OCI-LY3 (cell line): ENCODE results near the gene KCTD2.
A peak's percentile ranks its signal among the peaks of the same experiment; 100 is the strongest.

ENCODE experiments used
- H2AFZ ChIP-seq: fragments of 200-600, 300-600 bp; shearing (Covaris generic); 2 replicates; pipeline ENCODE4 v1.6.0; 2014; ENCODE audit warnings: antibody characterized with exemption, low read depth, low read length
- H3K27ac ChIP-seq: fragments of 200-600, 300-600 bp; sonication (generic); 2 replicates; pipeline ENCODE4 v1.5.1; 2014; ENCODE audit warnings: mild to moderate bottlenecking, low read length, moderate library complexity, mixed read lengths
- H3K27me3 ChIP-seq: fragments of 200-600, 300-600 bp; sonication (generic); 2 replicates; pipeline ENCODE4 v1.6.1; 2014; ENCODE audit warnings: low read depth, low read length, mixed read lengths
- H3K36me3 ChIP-seq: fragments of 200-600, 300-600 bp; sonication (generic); replicated peaks from 2 replicates; pipeline ENCODE3; 2014; ENCODE audit warnings: low read depth, low read length, mixed read lengths
- H3K4me1 ChIP-seq: fragments of 300-600, 200-600 bp; sonication (generic); 2 replicates; pipeline ENCODE4 v1.6.1; 2014; ENCODE audit warnings: low read length, mixed read lengths
- H3K4me2 ChIP-seq: fragments of 200-600, 300-600 bp; sonication (generic); 2 replicates; pipeline ENCODE4 v1.6.1; 2014; ENCODE audit warnings: low read length, mixed read lengths
- H3K4me3 ChIP-seq: fragments of 300-600, 200-600 bp; sonication (generic); 2 replicates; pipeline ENCODE4 v1.5.1; 2014; ENCODE audit warnings: antibody characterized with exemption, mild to moderate bottlenecking, low read length, moderate library complexity
- H3K79me2 ChIP-seq: fragments of 300-600, 200-600 bp; shearing (Covaris generic); 2 replicates; pipeline ENCODE4 v1.6.1; 2014; ENCODE audit warnings: mild to moderate bottlenecking, low read length, mixed read lengths
- H3K9ac ChIP-seq: fragments of 300-600, 200-600 bp; shearing (Covaris generic); 2 replicates; pipeline ENCODE4 v1.6.0; 2014; ENCODE audit warnings: mild to moderate bottlenecking, low read length, moderate library complexity
- H3K9me3 ChIP-seq: fragments of 200-600, 300-600 bp; shearing (Covaris generic); 2 replicates; pipeline ENCODE4 v1.6.1; 2014; ENCODE audit warnings: low read length, mixed read lengths; ENCODE audit not compliant: insufficient read depth
- H4K20me1 ChIP-seq: fragments of 200-600, 300-600 bp; sonication (generic); 2 replicates; pipeline ENCODE4 v1.6.1; 2016; ENCODE audit warnings: low read length, mixed read lengths; ENCODE audit not compliant: insufficient read depth
- EZH2phosphoT487 ChIP-seq: fragments of 200-600 bp; shearing (Covaris generic); IDR thresholded peaks from 2 replicates; pipeline ENCODE4 v1.6.1; 2018; ENCODE audit warnings: antibody characterized with exemption, mixed run types, low read depth
- TF ChIP-seq, protein P1 (sequence below): fragments of 200-600, 300-600 bp; sonication (generic); IDR thresholded peaks from 2 replicates; pipeline ENCODE4 v1.5.1; 2014; ENCODE audit warnings: antibody characterized with exemption, low read length, low read depth

KCTD2 gene

DNA sequence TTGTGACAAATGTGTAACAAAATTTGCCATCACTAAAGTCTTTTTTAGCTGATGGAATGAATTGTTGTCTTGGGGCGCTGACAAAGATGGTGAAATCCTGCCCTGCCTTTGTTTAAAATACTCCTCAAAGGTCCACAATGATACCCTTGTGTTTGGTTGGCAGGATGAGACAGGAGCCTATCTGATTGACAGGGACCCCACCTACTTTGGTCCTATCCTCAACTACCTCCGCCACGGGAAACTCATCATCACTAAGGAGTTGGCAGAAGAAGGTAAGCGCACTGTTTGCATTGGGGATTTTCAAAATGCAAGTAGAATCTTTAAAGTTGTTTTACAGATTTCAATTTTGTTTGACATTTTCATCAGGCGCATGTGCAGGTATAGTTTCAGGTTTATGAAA lies 2.0 kb downstream of the KCTD2 start:
- no peaks in the 10 kb centered on the region for H3K9me3 ChIP-seq
- TF ChIP-seq, protein P1, sequence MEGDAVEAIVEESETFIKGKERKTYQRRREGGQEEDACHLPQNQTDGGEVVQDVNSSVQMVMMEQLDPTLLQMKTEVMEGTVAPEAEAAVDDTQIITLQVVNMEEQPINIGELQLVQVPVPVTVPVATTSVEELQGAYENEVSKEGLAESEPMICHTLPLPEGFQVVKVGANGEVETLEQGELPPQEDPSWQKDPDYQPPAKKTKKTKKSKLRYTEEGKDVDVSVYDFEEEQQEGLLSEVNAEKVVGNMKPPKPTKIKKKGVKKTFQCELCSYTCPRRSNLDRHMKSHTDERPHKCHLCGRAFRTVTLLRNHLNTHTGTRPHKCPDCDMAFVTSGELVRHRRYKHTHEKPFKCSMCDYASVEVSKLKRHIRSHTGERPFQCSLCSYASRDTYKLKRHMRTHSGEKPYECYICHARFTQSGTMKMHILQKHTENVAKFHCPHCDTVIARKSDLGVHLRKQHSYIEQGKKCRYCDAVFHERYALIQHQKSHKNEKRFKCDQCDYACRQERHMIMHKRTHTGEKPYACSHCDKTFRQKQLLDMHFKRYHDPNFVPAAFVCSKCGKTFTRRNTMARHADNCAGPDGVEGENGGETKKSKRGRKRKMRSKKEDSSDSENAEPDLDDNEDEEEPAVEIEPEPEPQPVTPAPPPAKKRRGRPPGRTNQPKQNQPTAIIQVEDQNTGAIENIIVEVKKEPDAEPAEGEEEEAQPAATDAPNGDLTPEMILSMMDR: no peak
- no peak for TF ChIP-seq EZH2phosphoT487
- no peaks in the 10 kb centered on the region for H3K27me3 ChIP-seq
- no peak overlapping the region for H3K4me3 ChIP-seq
- H3K4me2 ChIP-seq: no peak overlapping the region
- H2AFZ ChIP-seq: no peak overlapping the region
- H3K79me2 ChIP-seq: peaks cover 17% of the 10 kb centered on the region
- H4K20me1 ChIP-seq: no peaks in the 10 kb centered on the region
- H3K27ac ChIP-seq: no peak overlapping the region
- peaks cover 19% of the 10 kb centered on the region for H3K4me1 ChIP-seq
- H3K9ac ChIP-seq: no peak overlapping the region
- peaks cover 13% of the 10 kb centered on the region for H3K36me3 ChIP-seq

DNA sequence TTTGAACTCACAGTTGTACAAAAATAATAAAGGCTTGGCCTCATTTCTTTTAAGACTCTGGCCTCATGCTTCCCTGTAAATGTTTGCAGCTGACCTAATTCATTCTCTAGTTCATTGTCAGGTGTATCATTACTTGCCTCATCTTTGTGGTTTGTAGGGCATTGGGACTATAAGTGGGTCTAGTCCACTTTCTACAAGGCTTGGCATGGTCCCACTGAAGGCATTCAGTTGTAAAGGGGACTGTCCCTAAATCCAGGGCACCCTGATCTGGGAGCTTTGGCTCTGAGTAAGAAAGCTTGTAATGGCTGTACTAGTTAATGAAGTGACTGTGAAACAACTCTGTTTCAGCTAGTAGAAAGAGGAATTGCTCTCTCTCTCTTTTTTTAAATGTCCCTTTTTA lies 2.7 kb downstream of the KCTD2 start:
- Histone ChIP-seq H3K4me3 (no peak overlapping the region), H3K9ac (no peak overlapping the region), H3K4me1 (peaks cover 19% of the 10 kb centered on the region), H3K36me3 (peaks cover 17% of the 10 kb centered on the region), H3K4me2 (no peak overlapping the region), H3K79me2 (peaks cover 17% of the 10 kb centered on the region), H2AFZ (no peak overlapping the region), H4K20me1 (no peaks in the 10 kb centered on the region), H3K27me3 (no peaks in the 10 kb centered on the region), H3K9me3 (no peaks in the 10 kb centered on the region), H3K27ac (no peak overlapping the region)
- TF ChIP-seq, protein P1: no peak
- no peak for TF ChIP-seq EZH2phosphoT487

GRCh38 chr17:75051941-75052340 lies 4.9 kb downstream of the KCTD2 start:
- TF ChIP-seq EZH2phosphoT487: no peak
- TF ChIP-seq, protein P1: no peak
- Histone ChIP-seq H3K4me2 (no peak overlapping the region), H3K36me3 (peaks cover 17% of the 10 kb centered on the region), H3K9ac (no peak overlapping the region), H2AFZ (no peak overlapping the region), H3K9me3 (no peaks in the 10 kb centered on the region), H3K27ac (no peak overlapping the region), H3K4me1 (peaks cover 15% of the 10 kb centered on the region), H3K79me2 (peaks cover 9% of the 10 kb centered on the region), H3K4me3 (no peak overlapping the region), H3K27me3 (no peaks in the 10 kb centered on the region), H4K20me1 (no peaks in the 10 kb centered on the region)

- H3K27ac ChIP-seq: no peak overlapping the region
- TF ChIP-seq EZH2phosphoT487: no peak
- TF ChIP-seq, protein P1: peak; percentile 37
- H3K9me3 ChIP-seq: no peaks in the 10 kb centered on the region
- peaks cover 10% of the 10 kb centered on the region for H3K36me3 ChIP-seq
- no peak overlapping the region for H3K4me3 ChIP-seq
- no peaks in the 10 kb centered on the region for H3K4me1 ChIP-seq
- no peak overlapping the region for H3K9ac ChIP-seq
- no peak overlapping the region for H2AFZ ChIP-seq
- H3K79me2 ChIP-seq: no peaks in the 10 kb centered on the region
- H4K20me1 ChIP-seq: no peaks in the 10 kb centered on the region
- no peaks in the 10 kb centered on the region for H3K27me3 ChIP-seq
- no peak overlapping the region for H3K4me2 ChIP-seq
Observed at GRCh38 chr17:75059369-75060345, 12.6 kb downstream of the KCTD2 start.
